Tongue (tissue), 2 donors: ENCODE results near the gene LSP1. TPM values are rescaled to one million over a fixed set of nuclear protein-coding genes. Genes with fewer than 3 reads are reported as not detected.
"Not testable (repeated sequence)": the region's sequence is repeated elsewhere in the genome, so short reads cannot be mapped to it uniquely, and the experiment has no call there.

Experiments
- DNase-seq: peaks from one replicate; pipeline ENCODE4 v3.0.0-alpha.2; 2015
- total RNA-seq: library from RNA; depleted of rRNA; stranded (reverse); fragments of >200 nt; gene quantifications from one replicate; pipeline ENCODE4 v1.2.3, GENCODE V29; 2014

The LSP1 gene
- total RNA-seq, 1 donor from 2014 or later: 84.2 TPM

- no peak for DNase-seq
Measured at GRCh38 chr11:1928891-1929541, 76.1 kb downstream of the LSP1 start.

GRCh38 chr11:1929621-1930461 is 77.0 kb downstream of the LSP1 start:
- no peak for DNase-seq

- DNase-seq: no peak
Measured at GRCh38 chr11:1930462-1930830, 77.6 kb downstream of the LSP1 start.

DNA sequence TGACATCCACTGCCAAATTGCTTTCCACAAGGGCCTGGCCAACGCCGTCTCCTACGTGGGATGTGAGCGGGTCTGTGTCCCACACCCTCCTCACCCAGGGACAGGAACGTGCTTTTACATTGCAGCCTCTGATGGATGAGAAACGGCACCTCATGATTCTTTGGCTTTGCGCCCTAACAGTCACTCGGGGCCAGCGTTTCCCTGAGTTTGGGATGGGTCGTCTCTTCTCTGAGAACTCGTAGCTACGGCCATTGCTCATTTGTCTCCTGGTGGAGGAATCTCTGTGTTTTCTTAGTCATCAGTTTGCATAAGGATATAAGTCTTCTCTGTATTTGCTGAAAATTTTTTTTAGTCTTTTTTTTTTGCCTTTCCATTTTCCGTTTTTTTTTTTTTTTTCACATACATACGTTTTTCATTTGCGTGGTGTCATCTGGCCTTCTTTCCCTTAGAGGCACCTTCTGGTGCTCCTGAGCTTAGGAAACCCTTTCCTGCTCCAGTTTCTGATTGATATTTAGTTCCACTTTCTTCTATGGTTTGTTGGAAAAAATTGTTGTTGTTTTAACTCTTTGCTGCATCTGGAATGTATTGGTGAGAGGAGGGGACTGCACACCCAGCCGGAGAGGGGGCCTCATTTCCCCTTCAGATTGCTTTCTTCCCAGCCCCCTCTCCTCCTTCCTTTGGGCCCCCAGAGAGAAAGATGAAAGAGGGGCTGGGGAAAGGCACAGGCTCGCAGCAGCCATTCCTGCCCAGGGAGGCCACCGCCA is 78.6 kb downstream of the LSP1 start:
- peak; percentile 81 for DNase-seq

GRCh38 chr11:1932105-1932480 is 79.2 kb downstream of the LSP1 start:
- DNase-seq: no peak

- DNase-seq: no peak
Measured at GRCh38 chr11:1932681-1933080, 79.8 kb downstream of the LSP1 start.

DNA sequence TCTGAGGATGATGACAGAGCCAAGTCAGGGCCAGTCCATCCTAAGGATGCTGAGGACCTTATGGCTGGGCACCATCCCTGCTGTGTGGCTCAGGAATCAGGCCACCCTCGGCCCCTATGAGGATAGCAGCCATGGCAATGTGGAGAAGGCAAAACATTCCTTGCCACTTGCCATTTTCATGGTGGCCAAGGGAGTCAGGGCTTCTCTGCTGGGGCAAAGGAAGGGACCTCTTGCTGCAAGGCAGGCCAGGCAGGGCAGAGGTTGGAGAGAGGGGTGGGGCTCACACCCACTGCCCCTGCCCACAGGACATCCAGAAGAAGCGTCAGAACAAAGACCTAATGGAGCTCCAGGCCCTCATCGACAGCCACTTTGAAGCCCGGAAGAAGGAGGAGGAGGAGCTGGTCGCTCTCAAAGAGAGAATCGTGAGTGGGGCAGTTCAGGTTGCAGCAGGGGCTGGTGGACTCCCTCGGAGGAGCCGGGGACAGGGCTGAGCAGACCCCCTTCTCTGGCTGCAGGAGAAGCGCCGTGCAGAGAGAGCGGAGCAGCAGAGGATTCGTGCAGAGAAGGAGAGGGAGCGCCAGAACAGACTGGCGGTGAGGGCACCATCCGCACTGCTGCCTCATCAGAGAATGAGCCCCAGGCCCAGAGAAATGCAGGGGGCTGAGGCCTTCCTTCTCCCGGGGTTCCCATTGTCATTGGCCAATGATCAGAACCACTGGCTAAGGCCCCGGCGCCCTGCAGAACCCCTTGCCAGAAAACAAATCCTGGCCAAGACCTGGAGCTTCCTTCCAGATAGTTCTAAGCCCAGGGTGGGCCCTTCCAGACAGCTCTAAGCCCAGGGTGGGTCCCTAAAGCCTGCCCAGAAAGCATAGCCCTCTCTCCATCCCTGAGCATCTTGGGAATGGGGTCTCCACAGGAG is 80.8 kb downstream of the LSP1 start:
- no peak for DNase-seq

GRCh38 chr11:1934335-1935155 is 81.7 kb downstream of the LSP1 start:
- no peak for DNase-seq

GRCh38 chr11:1935156-1936071 is 82.5 kb downstream of the LSP1 start:
- DNase-seq: no peak

GRCh38 chr11:1936072-1936780 is 83.3 kb downstream of the LSP1 start:
- no peak for DNase-seq

DNA sequence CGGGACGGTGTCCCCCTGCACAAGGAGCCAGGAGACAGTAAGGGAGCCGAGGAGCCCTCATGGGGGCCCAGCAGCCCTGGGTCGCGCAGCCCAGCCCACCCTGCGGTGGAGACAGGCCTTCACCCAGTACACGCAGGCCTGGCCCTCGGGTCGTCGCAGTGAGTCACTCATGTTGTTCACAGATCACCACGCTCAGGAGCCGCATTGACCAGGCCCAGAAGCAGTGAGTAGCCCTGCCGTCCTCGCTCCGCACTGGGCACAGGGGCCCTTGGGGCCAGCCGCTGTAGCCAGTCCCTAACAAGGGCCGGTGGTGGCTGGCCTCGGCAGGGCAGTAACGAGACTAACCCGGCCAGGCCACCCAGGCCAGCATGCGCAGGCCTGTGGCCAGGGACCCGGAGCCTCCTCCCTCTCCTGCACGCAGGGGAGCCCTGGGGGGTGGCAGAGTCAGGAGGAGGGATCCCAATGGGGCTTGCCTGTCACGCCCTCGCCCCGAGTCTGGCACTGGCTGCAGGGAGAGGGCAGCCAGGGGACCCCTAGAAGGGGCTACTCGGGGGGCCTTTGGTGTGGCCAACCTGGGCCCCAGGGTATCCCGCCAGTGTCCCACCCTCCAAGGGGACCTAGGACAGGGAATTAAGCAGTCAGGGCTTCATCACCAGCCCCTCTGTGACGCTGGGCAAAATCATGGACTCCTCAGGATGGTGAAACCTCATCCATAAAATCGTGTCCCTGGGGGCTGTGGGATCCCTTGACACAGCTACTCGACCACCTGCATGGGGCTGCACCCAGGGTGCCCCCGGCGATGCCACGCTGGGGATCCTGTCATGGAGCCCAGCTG is 84.1 kb downstream of the LSP1 start:
- no peak for DNase-seq

- DNase-seq: no peak
Measured at GRCh38 chr11:1937616-1938342, 84.9 kb downstream of the LSP1 start.

- no peak for DNase-seq
Measured at GRCh38 chr11:1938343-1939005, 85.6 kb downstream of the LSP1 start.

- DNase-seq: peak; percentile 80
Measured at GRCh38 chr11:1939006-1939625, 86.2 kb downstream of the LSP1 start.

- not testable (repeated sequence) for DNase-seq
Measured at GRCh38 chr11:1939788-1940187, 86.9 kb downstream of the LSP1 start.
